KBM-7 (cell line): Measurements from ENCODE around the gene THAP10.

Experiments
- DNase-seq: peaks from one replicate; pipeline ENCODE4 v3.0.0-alpha.2; 2015
- in situ Hi-C: fragments of 300-500 bp; cut with MboI; formaldehyde crosslinking; loops from 2 replicates; pipeline ENCODE4 v1.14.3; 2020; ENCODE audit warnings: low sequenced_read_pairs, low pct_unique_long_range_greater_than_20kb, mixed read lengths

THAP10 gene

GRCh38 chr15:70856177-70856883 lies 35.9 kb downstream of the THAP10 start:
- in situ Hi-C loops = no loop called here
- no peak for DNase-seq

- in situ Hi-C loops = no loop called here
- no peak for DNase-seq
These were observed 36.5 kb downstream of the THAP10 start for GRCh38 chr15:70855764-70856163.

GRCh38 chr15:70854666-70854976 lies 37.6 kb downstream of the THAP10 start:
- no peak for DNase-seq
- in situ Hi-C loops = no loop called here

GRCh38 chr15:70853973-70854665 lies 38.1 kb downstream of the THAP10 start, which contains the start of gene LARP6:
Gene LARP6, minus strand, starts transcription at chr15:70854157. Its CDS starts 69 bp downstream, at chr15:70854088.
- in situ Hi-C loops = no loop called here
- peak; percentile 20 for DNase-seq

- in situ Hi-C loops = no loop called here
These were observed 38.8 kb downstream of the THAP10 start for GRCh38 chr15:70853318-70853972.

GRCh38 chr15:70852501-70853317 lies 39.5 kb downstream of the THAP10 start:
- in situ Hi-C loops = no loop called here
- no peak for DNase-seq

More at GRCh38 chr15:70853318-70853972, 38.8 kb downstream of the THAP10 start:
- no peak for DNase-seq

GRCh38 chr15:70851889-70852288 lies 40.3 kb downstream of the THAP10 start:
- DNase-seq = no peak
- in situ Hi-C loops = no loop called here

GRCh38 chr15:70845602-70846360 lies 46.5 kb downstream of the THAP10 start:
- in situ Hi-C loops = no loop called here
- DNase-seq = no peak

GRCh38 chr15:70837476-70837875 lies 54.8 kb downstream of the THAP10 start:
- no peak for DNase-seq
- in situ Hi-C loops = no loop called here

- no peak for DNase-seq
- in situ Hi-C loops = no loop called here
These were observed 56.4 kb downstream of the THAP10 start for GRCh38 chr15:70835841-70836240.

GRCh38 chr15:70835415-70835814 lies 56.8 kb downstream of the THAP10 start:
- no peak for DNase-seq
- in situ Hi-C loops = no loop called here

- no peak for DNase-seq
- in situ Hi-C loops = no loop called here
These were observed 57.2 kb downstream of the THAP10 start for GRCh38 chr15:70834999-70835398.

- peak; percentile 41 for DNase-seq
- in situ Hi-C loops = no loop called here
These were observed 58.1 kb downstream of the THAP10 start for GRCh38 chr15:70833861-70834765.

GRCh38 chr15:70833422-70833821 lies 58.8 kb downstream of the THAP10 start:
- DNase-seq = no peak
- in situ Hi-C loops = no loop called here

GRCh38 chr15:70832176-70832575 lies 60.1 kb downstream of the THAP10 start:
- in situ Hi-C loops = no loop called here
- DNase-seq = no peak
